ENCODE data around the gene ZFP90.
"Not testable (repeated sequence)": the region's sequence is repeated elsewhere in the genome, so short reads cannot be mapped to it uniquely, and the experiment has no call there.

ZFP90 gene

DNA sequence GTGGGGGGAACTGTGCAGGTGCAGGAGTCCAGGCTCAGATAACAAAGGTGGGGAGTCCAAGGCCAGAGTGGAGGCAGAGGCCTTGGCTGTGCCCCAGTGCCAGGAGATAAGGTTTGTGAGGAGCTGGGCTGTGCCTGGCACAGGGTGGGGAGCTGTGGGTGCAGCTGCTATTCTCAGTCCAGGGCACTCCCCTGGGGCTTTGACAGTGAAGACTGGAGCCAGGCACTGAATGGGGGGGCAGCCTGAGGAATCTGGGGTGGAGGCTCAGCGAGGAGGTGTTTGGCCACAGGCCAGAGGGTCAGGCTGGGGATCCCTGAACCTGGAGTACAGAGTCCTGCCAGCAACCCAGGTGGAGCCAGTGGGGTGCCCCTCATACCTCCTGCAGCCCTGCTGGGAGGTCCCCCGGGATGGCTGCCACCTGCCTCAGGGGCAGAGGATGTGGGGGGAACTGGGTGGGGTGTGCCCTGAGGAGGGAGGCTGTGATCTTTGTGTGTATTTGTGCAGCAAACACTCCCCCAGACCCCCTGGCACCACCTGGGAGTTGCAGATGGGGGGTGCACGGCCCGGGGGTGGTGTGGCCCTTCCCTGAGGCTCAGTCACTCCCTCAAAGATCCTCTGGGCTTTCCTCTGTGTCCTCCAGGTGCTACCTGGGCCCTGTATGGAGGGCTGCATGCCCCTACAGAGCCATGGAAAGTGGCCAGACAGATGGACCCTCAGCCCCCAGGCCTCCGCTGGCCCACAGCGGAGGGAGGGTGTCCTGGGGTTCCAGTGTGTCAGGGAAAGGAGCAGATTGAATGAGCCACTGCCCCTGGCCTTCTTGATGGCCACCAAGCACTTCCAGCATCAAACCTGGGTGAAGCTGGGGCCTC is 46.3 kb upstream of the ZFP90 start:
- DNase-seq (ENCODE audit: extremely low read depth, insufficient read length), result no peak
- no peaks in the 10 kb centered on the region for H3K36me3 ChIP-seq (ENCODE audit: control insufficient read depth, insufficient read depth, low read length)
- TF ChIP-seq, protein P1, sequence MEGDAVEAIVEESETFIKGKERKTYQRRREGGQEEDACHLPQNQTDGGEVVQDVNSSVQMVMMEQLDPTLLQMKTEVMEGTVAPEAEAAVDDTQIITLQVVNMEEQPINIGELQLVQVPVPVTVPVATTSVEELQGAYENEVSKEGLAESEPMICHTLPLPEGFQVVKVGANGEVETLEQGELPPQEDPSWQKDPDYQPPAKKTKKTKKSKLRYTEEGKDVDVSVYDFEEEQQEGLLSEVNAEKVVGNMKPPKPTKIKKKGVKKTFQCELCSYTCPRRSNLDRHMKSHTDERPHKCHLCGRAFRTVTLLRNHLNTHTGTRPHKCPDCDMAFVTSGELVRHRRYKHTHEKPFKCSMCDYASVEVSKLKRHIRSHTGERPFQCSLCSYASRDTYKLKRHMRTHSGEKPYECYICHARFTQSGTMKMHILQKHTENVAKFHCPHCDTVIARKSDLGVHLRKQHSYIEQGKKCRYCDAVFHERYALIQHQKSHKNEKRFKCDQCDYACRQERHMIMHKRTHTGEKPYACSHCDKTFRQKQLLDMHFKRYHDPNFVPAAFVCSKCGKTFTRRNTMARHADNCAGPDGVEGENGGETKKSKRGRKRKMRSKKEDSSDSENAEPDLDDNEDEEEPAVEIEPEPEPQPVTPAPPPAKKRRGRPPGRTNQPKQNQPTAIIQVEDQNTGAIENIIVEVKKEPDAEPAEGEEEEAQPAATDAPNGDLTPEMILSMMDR (IDR thresholded peaks at IDR 0.05; ENCODE audit: insufficient read depth, low read length, poor library complexity, severe bottlenecking), result no peak
- H3K27me3 ChIP-seq (replicated peaks; ENCODE audit: control insufficient read depth, insufficient read depth, low read length), result no peaks in the 10 kb centered on the region
- H3K4me3 ChIP-seq (replicated peaks; ENCODE audit: low read depth, low read length), result no peak overlapping the region

DNA sequence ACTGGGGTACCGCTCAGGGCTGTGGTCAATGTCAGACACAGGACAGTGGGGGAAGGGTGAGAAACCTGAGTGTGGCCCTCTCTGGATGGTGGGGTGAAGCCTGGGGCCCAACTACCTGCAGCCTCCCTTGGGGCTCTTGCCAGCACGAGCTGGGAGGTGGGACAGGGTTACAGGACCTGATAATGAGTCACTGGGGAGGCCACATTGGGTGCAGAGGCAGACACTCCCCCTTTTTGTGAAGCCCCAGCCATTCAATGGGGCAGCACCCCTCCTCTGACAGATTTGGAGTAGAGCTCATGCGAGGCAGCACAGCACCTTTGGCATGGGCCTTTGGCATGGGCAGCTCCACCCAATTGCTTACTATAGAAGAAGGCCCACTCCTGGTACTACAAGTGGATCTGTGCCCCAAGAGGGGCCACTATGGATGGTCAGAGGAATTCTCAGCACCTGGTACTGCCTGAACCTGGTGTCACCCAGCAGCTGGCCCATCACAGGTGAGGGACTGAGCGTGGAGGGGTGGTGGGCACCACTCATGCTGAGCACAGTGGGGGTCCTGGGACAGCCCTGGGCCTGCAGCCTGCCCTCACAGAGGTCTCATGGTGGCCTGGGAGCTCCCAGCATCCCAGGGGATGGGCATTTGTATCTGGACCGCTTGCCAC is 45.5 kb upstream of the ZFP90 start:
- no peaks in the 10 kb centered on the region for H3K36me3 ChIP-seq (ENCODE audit: control insufficient read depth, insufficient read depth, low read length)
- TF ChIP-seq, protein P1 (IDR thresholded peaks at IDR 0.05; ENCODE audit: insufficient read depth, low read length, poor library complexity, severe bottlenecking), result no peak
- no peak overlapping the region for H3K4me3 ChIP-seq (replicated peaks; ENCODE audit: low read depth, low read length)
- DNase-seq (ENCODE audit: extremely low read depth, insufficient read length), result no peak
- no peaks in the 10 kb centered on the region for H3K27me3 ChIP-seq (replicated peaks; ENCODE audit: control insufficient read depth, insufficient read depth, low read length)

DNA sequence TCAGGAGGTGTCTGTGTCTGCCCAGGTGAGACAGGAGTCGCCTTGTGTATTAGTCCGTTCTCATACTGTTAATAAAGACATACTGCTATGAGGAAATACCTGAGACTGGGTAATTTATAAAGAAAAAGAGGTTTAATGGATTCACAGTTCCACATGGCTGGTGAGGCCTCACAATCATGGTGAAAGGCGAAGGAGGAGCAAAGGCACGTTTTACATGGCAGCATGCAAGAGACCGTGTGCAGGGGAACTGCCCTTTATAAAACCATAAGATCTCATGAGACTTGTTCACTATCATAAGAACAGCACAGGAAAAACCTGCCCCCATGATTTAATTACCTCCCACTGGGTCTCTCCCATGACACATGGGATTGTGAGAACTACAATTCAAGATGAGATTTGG is 44.8 kb upstream of the ZFP90 start:
- DNase-seq (ENCODE audit: extremely low read depth, insufficient read length); H3K36me3 ChIP-seq (ENCODE audit: control insufficient read depth, insufficient read depth, low read length); H3K4me3 ChIP-seq (replicated peaks; ENCODE audit: low read depth, low read length); H3K27me3 ChIP-seq (replicated peaks; ENCODE audit: control insufficient read depth, insufficient read depth, low read length): not testable (repeated sequence)

DNA sequence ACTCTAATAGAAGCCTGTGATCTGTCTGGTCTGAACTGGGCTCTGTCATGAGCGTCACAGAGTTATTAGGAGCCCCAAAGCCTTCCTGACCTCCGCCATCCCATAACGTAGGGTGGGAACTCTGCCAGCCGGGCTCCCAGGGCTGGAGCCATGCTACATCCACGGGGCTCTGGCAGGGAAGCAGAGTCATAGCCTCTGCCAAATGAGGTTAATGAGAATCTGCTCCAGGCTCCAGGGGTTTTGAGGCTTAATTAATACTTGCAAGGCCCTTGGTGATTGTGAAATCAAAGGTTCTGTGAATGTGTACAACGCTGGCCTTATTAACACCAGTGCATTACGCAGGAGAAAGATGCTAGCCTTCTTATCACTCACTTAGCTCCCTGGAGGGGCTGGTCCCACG is 42.4 kb upstream of the ZFP90 start:
- H3K36me3 ChIP-seq (ENCODE audit: control insufficient read depth, insufficient read depth, low read length), result no peaks in the 10 kb centered on the region

DNA sequence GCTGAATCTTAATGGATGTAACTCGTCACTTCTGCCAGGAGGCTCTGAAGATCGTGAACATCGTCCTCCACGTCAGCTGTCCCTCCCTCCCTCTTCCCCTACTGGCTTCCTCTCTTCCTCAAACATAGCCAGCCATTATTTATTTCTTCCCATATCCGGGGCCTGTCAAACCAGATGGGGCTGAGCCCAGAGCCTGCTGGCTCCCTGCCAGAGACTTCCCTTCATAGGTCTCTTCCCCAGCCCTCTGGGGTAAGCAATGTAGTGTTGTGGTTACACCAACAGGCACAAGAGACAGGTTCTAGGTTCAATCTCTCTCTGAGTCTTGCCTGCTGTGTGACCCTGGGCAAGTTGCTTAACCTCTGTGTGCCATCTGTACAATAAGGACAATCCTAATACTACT is 40.1 kb upstream of the ZFP90 start:
- DNase-seq (ENCODE audit: extremely low read depth, insufficient read length), result no peak
- no peaks in the 10 kb centered on the region for H3K27me3 ChIP-seq (replicated peaks; ENCODE audit: control insufficient read depth, insufficient read depth, low read length)
- TF ChIP-seq, protein P1 (IDR thresholded peaks at IDR 0.05; ENCODE audit: insufficient read depth, low read length, poor library complexity, severe bottlenecking), result no peak

More for the DNA sequence above, 42.4 kb upstream of the ZFP90 start:
- Histone ChIP-seq H3K27me3 (replicated peaks; ENCODE audit: control insufficient read depth, insufficient read depth, low read length) (no peaks in the 10 kb centered on the region), H3K4me3 (replicated peaks; ENCODE audit: low read depth, low read length) (no peak overlapping the region)
- TF ChIP-seq, protein P1 (IDR thresholded peaks at IDR 0.05; ENCODE audit: insufficient read depth, low read length, poor library complexity, severe bottlenecking), result no peak
- DNase-seq (ENCODE audit: extremely low read depth, insufficient read length), result no peak

DNA sequence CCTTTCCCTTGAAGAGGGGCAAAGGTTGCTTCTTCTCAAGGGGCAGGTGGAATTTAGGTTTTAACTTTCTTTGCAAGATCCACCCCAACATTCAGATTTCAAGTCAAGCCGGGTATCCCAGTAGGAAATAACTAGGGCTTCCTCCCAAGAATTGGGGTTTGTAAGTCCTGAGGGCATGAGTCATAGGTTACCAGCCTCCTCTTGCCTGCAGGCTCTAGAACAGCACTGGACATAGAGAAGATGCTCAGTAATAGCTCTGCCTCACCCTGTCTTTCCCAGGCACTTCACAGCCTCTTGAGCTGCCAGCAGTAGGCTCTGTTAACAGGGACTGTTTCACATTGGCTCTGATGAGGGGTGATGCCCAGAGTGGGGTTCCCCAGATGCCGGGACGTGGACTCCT is 35.8 kb upstream of the ZFP90 start:
- Histone ChIP-seq H3K27me3 (replicated peaks; ENCODE audit: control insufficient read depth, insufficient read depth, low read length) (no peaks in the 10 kb centered on the region), H3K4me3 (replicated peaks; ENCODE audit: low read depth, low read length) (no peak overlapping the region), H3K36me3 (ENCODE audit: control insufficient read depth, insufficient read depth, low read length) (no peaks in the 10 kb centered on the region)
- TF ChIP-seq, protein P1 (IDR thresholded peaks at IDR 0.05; ENCODE audit: insufficient read depth, low read length, poor library complexity, severe bottlenecking), result no peak
- no peak for DNase-seq (ENCODE audit: extremely low read depth, insufficient read length)

More for the DNA sequence above, 40.1 kb upstream of the ZFP90 start:
- H3K36me3 ChIP-seq (ENCODE audit: control insufficient read depth, insufficient read depth, low read length), result no peaks in the 10 kb centered on the region
- no peak overlapping the region for H3K4me3 ChIP-seq (replicated peaks; ENCODE audit: low read depth, low read length)

Measured in GM06990 (cell line).